Tibial nerve (tissue), 3 donors: ENCODE results near the gene SUSD3.

Experiments used
- CTCF ChIP-seq, 5 experiments: fragments of 200-600 bp in 3 of 5; fragments of 450-650 bp in 2 of 5; sonication (generic) in 3 of 5; IDR thresholded peaks; one replicate each; pipeline ENCODE4 v1.5.1; 2016 to 2019; ENCODE audit warnings: antibody characterized with exemption in 5 of 5, mild to moderate bottlenecking in 3 of 5, moderate library complexity in 2 of 5
- POLR2A ChIP-seq, 2 donors: fragments of 450-650 bp; IDR thresholded peaks; one replicate each; pipeline ENCODE4 v1.6.1; 2017; ENCODE audit warnings: antibody characterized with exemption in 2 of 2, mild to moderate bottlenecking in 2 of 2, moderate library complexity in 2 of 2

- TF ChIP-seq CTCF (IDR thresholded peaks at IDR 0.05) (no peak), POLR2A (IDR thresholded peaks at IDR 0.05) (no peak)
These were observed 20.9 kb downstream of the SUSD3 start for GRCh38 chr9:93079371-93079770.
